Testis (tissue), 2 donors: ENCODE data around the gene LTBP1.

Experiments used
- POLR2A ChIP-seq: fragments of 450-650 bp; IDR thresholded peaks from one replicate; pipeline ENCODE4 v1.6.1; 2017; ENCODE audit warnings: antibody characterized with exemption, mild to moderate bottlenecking, moderate library complexity
- TF ChIP-seq, protein P1 (sequence below), 3 experiments: fragments of 450-650 bp in 2 of 3; fragments of 200-600 bp in 1 of 3; sonication (generic) in 1 of 3; IDR thresholded peaks; one replicate each; pipeline ENCODE4 v1.5.1; 2016 to 2019; ENCODE audit warnings: antibody characterized with exemption in 3 of 3, mild to moderate bottlenecking in 2 of 3, moderate library complexity in 1 of 3

GRCh38 chr2:32900246-32900973 is 46.3 kb upstream of the LTBP1 start:
- TF ChIP-seq, protein P1, sequence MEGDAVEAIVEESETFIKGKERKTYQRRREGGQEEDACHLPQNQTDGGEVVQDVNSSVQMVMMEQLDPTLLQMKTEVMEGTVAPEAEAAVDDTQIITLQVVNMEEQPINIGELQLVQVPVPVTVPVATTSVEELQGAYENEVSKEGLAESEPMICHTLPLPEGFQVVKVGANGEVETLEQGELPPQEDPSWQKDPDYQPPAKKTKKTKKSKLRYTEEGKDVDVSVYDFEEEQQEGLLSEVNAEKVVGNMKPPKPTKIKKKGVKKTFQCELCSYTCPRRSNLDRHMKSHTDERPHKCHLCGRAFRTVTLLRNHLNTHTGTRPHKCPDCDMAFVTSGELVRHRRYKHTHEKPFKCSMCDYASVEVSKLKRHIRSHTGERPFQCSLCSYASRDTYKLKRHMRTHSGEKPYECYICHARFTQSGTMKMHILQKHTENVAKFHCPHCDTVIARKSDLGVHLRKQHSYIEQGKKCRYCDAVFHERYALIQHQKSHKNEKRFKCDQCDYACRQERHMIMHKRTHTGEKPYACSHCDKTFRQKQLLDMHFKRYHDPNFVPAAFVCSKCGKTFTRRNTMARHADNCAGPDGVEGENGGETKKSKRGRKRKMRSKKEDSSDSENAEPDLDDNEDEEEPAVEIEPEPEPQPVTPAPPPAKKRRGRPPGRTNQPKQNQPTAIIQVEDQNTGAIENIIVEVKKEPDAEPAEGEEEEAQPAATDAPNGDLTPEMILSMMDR (IDR thresholded peaks at IDR 0.05) = no peak
- no peak for TF ChIP-seq POLR2A
